ENCODE data around the gene CHAF1B.
"Not testable (repeated sequence)": the region's sequence is repeated elsewhere in the genome, so short reads cannot be mapped to it uniquely, and the experiment has no call there.

Gene CHAF1B

GRCh38 chr21:36388096-36388495 lies 2.9 kb downstream of the CHAF1B start:
- no peaks in the 10 kb centered on the region for H3K27me3 ChIP-seq (ENCODE audit: insufficient read depth, low read length)
- no peak overlapping the region for H3K27ac ChIP-seq (ENCODE audit: low read depth, low read length)
- H3K4me3 ChIP-seq (ENCODE audit: low read depth, low read length): no peak overlapping the region
- H3K36me3 ChIP-seq (ENCODE audit: insufficient read depth, low read length): peaks cover 12% of the 10 kb centered on the region; the same call in 1 of the 2 replicates
- peaks cover 9% of the 10 kb centered on the region for H3K4me1 ChIP-seq (ENCODE audit: control insufficient read depth, insufficient read depth, low read length, unreplicated experiment)
- H3K79me2 ChIP-seq (ENCODE audit: control insufficient read depth, insufficient read depth, low read length, unreplicated experiment): peaks cover 2% of the 10 kb centered on the region
- no peak overlapping the region for H2AFZ ChIP-seq (ENCODE audit: low read length, unreplicated experiment)

DNA sequence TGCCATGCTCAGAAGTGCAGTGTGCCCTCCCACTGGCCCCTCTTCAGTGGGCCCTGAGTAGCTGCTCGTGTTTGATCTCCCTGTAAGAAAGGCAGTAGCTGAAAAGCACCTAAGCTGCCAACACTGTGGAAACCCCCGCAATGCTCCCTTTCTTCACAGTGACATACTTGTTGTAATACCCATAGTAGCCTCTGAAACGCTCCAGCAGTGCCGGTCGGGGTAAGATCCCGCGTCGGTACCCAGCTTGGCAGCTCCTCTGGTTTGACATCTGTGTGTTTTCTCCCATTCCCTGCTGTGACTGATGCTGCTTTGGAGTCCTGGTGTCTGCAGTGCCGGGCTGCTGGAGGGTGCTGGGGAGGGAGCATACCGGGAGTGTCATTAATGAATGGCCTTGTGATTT lies 3.6 kb downstream of the CHAF1B start:
- Histone ChIP-seq H3K4me1 (ENCODE audit: control insufficient read depth, insufficient read depth, low read length, unreplicated experiment) (peaks cover 9% of the 10 kb centered on the region), H3K36me3 (ENCODE audit: insufficient read depth, low read length) (peaks cover 12% of the 10 kb centered on the region; the same call in 1 of the 2 replicates), H3K4me3 (ENCODE audit: low read depth, low read length) (no peak overlapping the region)

GRCh38 chr21:36391649-36392048 lies 6.5 kb downstream of the CHAF1B start:
- not testable (repeated sequence) for H3K79me2 ChIP-seq (ENCODE audit: control insufficient read depth, insufficient read depth, low read length, unreplicated experiment); H3K27ac ChIP-seq (ENCODE audit: low read depth, low read length); H3K27me3 ChIP-seq (ENCODE audit: insufficient read depth, low read length); H3K4me1 ChIP-seq (ENCODE audit: control insufficient read depth, insufficient read depth, low read length, unreplicated experiment); H3K4me3 ChIP-seq (ENCODE audit: low read depth, low read length); H2AFZ ChIP-seq (ENCODE audit: low read length, unreplicated experiment)
- H3K36me3 ChIP-seq (ENCODE audit: insufficient read depth, low read length): peaks cover 12% of the 10 kb centered on the region; the same call in 1 of the 2 replicates

More for the DNA sequence above, 3.6 kb downstream of the CHAF1B start:
- peaks cover 2% of the 10 kb centered on the region for H3K79me2 ChIP-seq (ENCODE audit: control insufficient read depth, insufficient read depth, low read length, unreplicated experiment)
- H3K27me3 ChIP-seq (ENCODE audit: insufficient read depth, low read length): no peaks in the 10 kb centered on the region
- H3K27ac ChIP-seq (ENCODE audit: low read depth, low read length): no peak overlapping the region
- no peak overlapping the region for H2AFZ ChIP-seq (ENCODE audit: low read length, unreplicated experiment)

GRCh38 chr21:36395353-36396111 lies 10.3 kb downstream of the CHAF1B start:
- 0 out of 2 replicates have a peak, but pooled peaks cover 6% of the 10 kb centered on the region for H3K36me3 ChIP-seq (ENCODE audit: insufficient read depth, low read length)
- no peak overlapping the region for H3K27ac ChIP-seq (ENCODE audit: low read depth, low read length)
- H3K4me1 ChIP-seq (ENCODE audit: control insufficient read depth, insufficient read depth, low read length, unreplicated experiment): no peaks in the 10 kb centered on the region
- H2AFZ ChIP-seq (ENCODE audit: low read length, unreplicated experiment): no peak overlapping the region
- H3K27me3 ChIP-seq (ENCODE audit: insufficient read depth, low read length): no peaks in the 10 kb centered on the region
- H3K79me2 ChIP-seq (ENCODE audit: control insufficient read depth, insufficient read depth, low read length, unreplicated experiment): no peaks in the 10 kb centered on the region
- H3K4me3 ChIP-seq (ENCODE audit: low read depth, low read length): no peak overlapping the region

DNA sequence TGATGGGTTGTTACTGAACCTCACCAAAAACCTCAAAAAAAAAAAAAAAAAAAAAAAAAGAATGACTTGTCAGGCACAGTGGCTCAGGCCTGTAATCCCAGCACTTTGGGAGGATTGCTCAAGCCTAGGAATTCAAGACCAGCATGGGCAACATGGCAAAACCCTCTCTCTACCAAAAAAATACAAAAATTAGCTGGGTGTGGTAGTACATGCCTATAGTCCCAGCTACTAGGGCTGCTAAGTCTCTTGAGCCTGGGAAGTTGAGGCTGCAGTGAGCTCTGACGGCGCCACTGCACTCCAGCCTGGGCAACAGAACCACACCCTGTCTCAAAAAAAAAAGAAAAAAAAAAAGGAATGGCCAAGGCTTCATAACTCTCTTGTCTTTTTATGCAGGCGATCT lies 11.1 kb downstream of the CHAF1B start:
- Histone ChIP-seq H3K27ac (ENCODE audit: low read depth, low read length) (no peak overlapping the region), H3K27me3 (ENCODE audit: insufficient read depth, low read length) (no peaks in the 10 kb centered on the region), H3K4me3 (ENCODE audit: low read depth, low read length) (no peak overlapping the region), H2AFZ (ENCODE audit: low read length, unreplicated experiment) (no peak overlapping the region), H3K36me3 (ENCODE audit: insufficient read depth, low read length) (no peaks in the 10 kb centered on the region), H3K4me1 (ENCODE audit: control insufficient read depth, insufficient read depth, low read length, unreplicated experiment) (no peaks in the 10 kb centered on the region), H3K79me2 (ENCODE audit: control insufficient read depth, insufficient read depth, low read length, unreplicated experiment) (no peaks in the 10 kb centered on the region)

DNA sequence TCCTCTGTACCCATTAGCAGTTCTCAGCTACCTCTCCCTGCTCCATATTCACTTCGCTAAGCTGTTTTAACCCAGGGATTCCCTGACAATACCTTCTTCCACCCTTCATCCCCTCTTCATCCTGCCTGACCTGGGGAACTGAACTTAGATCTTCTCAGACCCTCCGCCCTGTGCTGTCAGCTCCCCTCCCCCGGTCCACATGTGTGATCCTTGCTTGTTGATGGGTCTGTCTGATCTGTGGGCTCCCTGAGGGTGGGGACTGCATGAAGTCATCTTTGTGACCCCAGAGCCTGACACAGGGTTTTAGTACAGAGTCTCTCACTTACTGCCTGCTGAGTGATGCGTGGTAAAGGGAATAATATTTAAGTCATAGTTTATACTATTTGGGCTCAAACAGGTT lies 11.8 kb downstream of the CHAF1B start:
- H3K79me2 ChIP-seq (ENCODE audit: control insufficient read depth, insufficient read depth, low read length, unreplicated experiment): no peaks in the 10 kb centered on the region
- H3K27me3 ChIP-seq (ENCODE audit: insufficient read depth, low read length): no peaks in the 10 kb centered on the region
- H3K36me3 ChIP-seq (ENCODE audit: insufficient read depth, low read length): no peaks in the 10 kb centered on the region
- H2AFZ ChIP-seq (ENCODE audit: low read length, unreplicated experiment): no peak overlapping the region
- no peaks in the 10 kb centered on the region for H3K4me1 ChIP-seq (ENCODE audit: control insufficient read depth, insufficient read depth, low read length, unreplicated experiment)
- no peak overlapping the region for H3K4me3 ChIP-seq (ENCODE audit: low read depth, low read length)
- no peak overlapping the region for H3K27ac ChIP-seq (ENCODE audit: low read depth, low read length)

- H3K4me1 ChIP-seq (ENCODE audit: control insufficient read depth, insufficient read depth, low read length, unreplicated experiment): no peaks in the 10 kb centered on the region
- no peak overlapping the region for H3K4me3 ChIP-seq (ENCODE audit: low read depth, low read length)
- no peaks in the 10 kb centered on the region for H3K27me3 ChIP-seq (ENCODE audit: insufficient read depth, low read length)
- no peak overlapping the region for H3K27ac ChIP-seq (ENCODE audit: low read depth, low read length)
- H3K79me2 ChIP-seq (ENCODE audit: control insufficient read depth, insufficient read depth, low read length, unreplicated experiment): no peaks in the 10 kb centered on the region
- H3K36me3 ChIP-seq (ENCODE audit: insufficient read depth, low read length): no peaks in the 10 kb centered on the region
- no peak overlapping the region for H2AFZ ChIP-seq (ENCODE audit: low read length, unreplicated experiment)
Measured at GRCh38 chr21:36397606-36398005, 12.4 kb downstream of the CHAF1B start.

- H3K27me3 ChIP-seq (ENCODE audit: insufficient read depth, low read length); H3K27ac ChIP-seq (ENCODE audit: low read depth, low read length); H3K4me3 ChIP-seq (ENCODE audit: low read depth, low read length); H2AFZ ChIP-seq (ENCODE audit: low read length, unreplicated experiment); H3K79me2 ChIP-seq (ENCODE audit: control insufficient read depth, insufficient read depth, low read length, unreplicated experiment); H3K4me1 ChIP-seq (ENCODE audit: control insufficient read depth, insufficient read depth, low read length, unreplicated experiment); H3K36me3 ChIP-seq (ENCODE audit: insufficient read depth, low read length): not testable (repeated sequence)
Measured at GRCh38 chr21:36399736-36400135, 14.5 kb downstream of the CHAF1B start.

DNA sequence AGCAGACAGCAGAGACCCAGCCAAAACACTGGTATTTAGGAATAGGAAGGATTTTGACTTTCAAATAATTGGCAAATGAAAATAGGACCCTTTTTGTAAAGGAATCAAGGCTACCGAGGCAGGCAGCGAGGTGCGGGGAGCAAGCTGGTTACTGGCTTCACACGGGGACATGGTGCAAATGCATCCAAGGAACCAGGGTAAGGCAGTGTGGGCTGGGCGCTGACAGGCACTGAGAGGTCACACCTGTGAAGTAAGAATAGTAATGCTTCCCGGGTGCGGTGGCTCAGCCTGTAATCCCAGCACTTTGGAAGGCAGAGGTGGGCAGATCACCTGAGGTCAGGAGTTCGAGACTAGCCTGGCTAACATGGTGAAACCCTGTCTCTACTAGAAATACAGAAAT lies 15.5 kb downstream of the CHAF1B start:
- H3K36me3 ChIP-seq (ENCODE audit: insufficient read depth, low read length): no peaks in the 10 kb centered on the region
- no peak overlapping the region for H2AFZ ChIP-seq (ENCODE audit: low read length, unreplicated experiment)
- no peaks in the 10 kb centered on the region for H3K4me1 ChIP-seq (ENCODE audit: control insufficient read depth, insufficient read depth, low read length, unreplicated experiment)
- H3K27me3 ChIP-seq (ENCODE audit: insufficient read depth, low read length): no peaks in the 10 kb centered on the region
- no peak overlapping the region for H3K27ac ChIP-seq (ENCODE audit: low read depth, low read length)
- H3K4me3 ChIP-seq (ENCODE audit: low read depth, low read length): no peak overlapping the region
- H3K79me2 ChIP-seq (ENCODE audit: control insufficient read depth, insufficient read depth, low read length, unreplicated experiment): no peaks in the 10 kb centered on the region

GRCh38 chr21:36402339-36402738 lies 17.1 kb downstream of the CHAF1B start:
- H3K79me2 ChIP-seq (ENCODE audit: control insufficient read depth, insufficient read depth, low read length, unreplicated experiment): no peaks in the 10 kb centered on the region
- H3K36me3 ChIP-seq (ENCODE audit: insufficient read depth, low read length): 0 out of 2 replicates have a peak, but pooled peaks cover 2% of the 10 kb centered on the region
- H3K4me3 ChIP-seq (ENCODE audit: low read depth, low read length): no peak overlapping the region
- no peak overlapping the region for H3K27ac ChIP-seq (ENCODE audit: low read depth, low read length)
- no peaks in the 10 kb centered on the region for H3K4me1 ChIP-seq (ENCODE audit: control insufficient read depth, insufficient read depth, low read length, unreplicated experiment)
- no peaks in the 10 kb centered on the region for H3K27me3 ChIP-seq (ENCODE audit: insufficient read depth, low read length)
- H2AFZ ChIP-seq (ENCODE audit: low read length, unreplicated experiment): no peak overlapping the region

- H3K36me3 ChIP-seq (ENCODE audit: insufficient read depth, low read length): 0 out of 2 replicates have a peak, but pooled peaks cover 3% of the 10 kb centered on the region
- H3K4me3 ChIP-seq (ENCODE audit: low read depth, low read length): no peak overlapping the region
- no peaks in the 10 kb centered on the region for H3K79me2 ChIP-seq (ENCODE audit: control insufficient read depth, insufficient read depth, low read length, unreplicated experiment)
- no peaks in the 10 kb centered on the region for H3K4me1 ChIP-seq (ENCODE audit: control insufficient read depth, insufficient read depth, low read length, unreplicated experiment)
- H3K27ac ChIP-seq (ENCODE audit: low read depth, low read length): no peak overlapping the region
- no peaks in the 10 kb centered on the region for H3K27me3 ChIP-seq (ENCODE audit: insufficient read depth, low read length)
- H2AFZ ChIP-seq (ENCODE audit: low read length, unreplicated experiment): no peak overlapping the region
Measured at GRCh38 chr21:36403713-36404112, 18.5 kb downstream of the CHAF1B start.

Data from ACC112 (cell line).